ENCODE data around the gene MRPL37. TPM values are rescaled to one million over a fixed set of nuclear protein-coding genes. Genes with fewer than 3 reads are reported as not detected.

Gene MRPL37
- total RNA-seq, 1 experiment from 2014 or later: 142 TPM

DNA sequence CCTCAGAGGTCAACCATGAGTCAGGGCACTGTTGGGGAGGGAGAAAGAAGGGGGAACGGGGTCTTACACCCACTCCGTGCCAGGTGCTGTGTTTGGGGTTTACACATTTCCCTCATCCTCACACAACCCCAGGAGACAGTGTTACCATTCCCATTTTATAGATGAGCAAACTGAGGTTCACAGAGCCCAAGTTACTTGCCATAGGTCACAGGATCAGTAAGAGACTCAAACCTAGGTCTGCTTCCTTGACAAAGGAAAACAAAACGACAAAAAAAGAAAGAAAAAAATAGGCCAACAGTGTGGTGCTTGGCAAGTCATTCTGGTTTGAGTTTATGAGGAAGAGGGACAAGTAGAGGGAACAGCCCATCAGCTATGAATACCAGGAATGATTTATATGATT is 30.9 kb upstream of the MRPL37 start:
- in situ Hi-C loops (cut with HindIII; ENCODE audit: low pct_unique_long_range_greater_than_20kb, low sequenced_read_pairs): no loop called here
- no peak for DNase-seq (ENCODE audit: low read depth)

DNA sequence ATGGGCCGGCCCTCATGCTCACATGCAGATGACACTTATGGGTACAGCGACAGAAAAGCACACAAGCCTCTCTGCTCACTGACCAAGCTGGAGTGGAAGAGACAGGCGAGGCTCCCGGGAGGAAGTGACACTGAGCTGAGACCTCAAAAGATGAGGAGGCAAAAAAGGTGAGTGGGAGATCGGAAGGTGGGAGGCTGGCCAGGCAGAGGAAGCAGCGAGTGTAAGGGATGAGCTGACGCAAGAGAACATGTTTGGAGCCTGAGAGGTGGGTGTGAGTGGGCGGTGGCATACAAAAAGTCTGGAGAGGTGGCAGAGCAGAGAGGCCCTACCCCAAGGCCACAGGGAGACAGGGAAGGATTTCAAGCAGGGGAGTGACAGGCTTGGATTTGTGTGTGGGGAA is 29.0 kb upstream of the MRPL37 start:
- in situ Hi-C loops (cut with HindIII; ENCODE audit: low pct_unique_long_range_greater_than_20kb, low sequenced_read_pairs): no loop called here
- no peak for DNase-seq (ENCODE audit: low read depth)

DNA sequence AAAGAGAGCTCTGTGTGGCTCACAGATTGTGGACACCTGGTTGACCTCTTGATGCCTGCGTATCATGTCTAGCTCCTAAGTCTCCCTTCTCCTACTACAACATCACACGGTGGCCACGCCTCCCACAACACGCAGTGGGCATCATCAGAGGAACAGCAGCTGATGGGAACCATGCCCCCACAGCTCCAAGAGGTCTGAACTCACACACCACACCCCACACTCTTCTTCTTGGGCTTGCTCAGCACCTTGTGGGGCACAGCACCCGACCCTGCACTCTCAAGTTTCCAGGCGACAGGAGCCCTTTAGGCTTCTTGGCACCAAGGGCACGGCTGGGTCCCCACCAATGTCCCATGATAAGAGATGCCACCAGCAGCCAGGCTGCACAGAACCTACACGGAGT is 28.4 kb upstream of the MRPL37 start:
- no peak for DNase-seq (ENCODE audit: low read depth)
- in situ Hi-C loops (cut with HindIII; ENCODE audit: low pct_unique_long_range_greater_than_20kb, low sequenced_read_pairs): no loop called here

DNA sequence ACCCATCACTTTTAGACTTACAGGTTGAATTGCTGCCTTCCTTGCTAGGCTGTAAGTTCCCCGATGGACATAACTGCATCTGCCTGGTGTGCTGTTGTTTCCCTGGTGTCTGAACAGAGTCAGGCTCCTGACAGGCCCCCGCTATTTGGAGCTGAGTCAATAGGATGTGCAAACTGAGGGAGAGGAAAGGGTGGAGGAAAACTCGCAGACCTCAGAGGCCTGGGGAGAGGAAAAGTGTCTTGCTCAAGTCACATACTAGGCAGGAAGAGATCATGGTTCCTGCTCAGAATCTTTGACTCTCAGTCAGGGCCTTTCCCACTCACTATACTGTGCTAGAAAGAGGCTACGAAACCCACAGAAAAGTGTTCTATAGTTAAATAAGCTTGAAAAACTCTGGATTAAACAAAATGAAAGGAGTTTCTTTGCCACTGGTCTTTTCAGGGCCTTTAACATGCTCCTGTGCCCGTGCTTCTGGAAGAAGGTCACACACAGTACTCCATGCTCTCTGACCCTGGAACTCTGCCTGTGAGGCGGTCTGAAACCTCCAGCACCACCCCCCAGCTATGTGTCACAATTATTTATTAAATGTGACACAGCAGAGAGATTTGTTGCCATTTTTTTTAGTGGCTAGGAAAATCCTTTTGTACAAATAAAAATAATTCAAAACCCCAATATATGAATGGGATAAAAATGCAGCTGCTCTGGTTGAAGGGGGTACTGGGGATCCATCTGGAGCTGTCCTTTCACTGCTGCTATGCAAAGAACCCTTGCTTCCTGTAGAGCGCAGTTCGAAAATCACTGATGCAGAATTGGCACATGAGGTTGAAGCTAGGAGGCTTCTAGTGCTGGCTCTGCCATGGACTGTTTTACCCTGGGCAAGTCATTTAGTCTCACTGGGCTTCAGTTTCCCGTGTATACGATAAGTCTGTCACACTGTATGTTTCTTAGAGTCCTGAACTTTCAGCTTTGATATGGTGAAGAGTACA is 27.1 kb upstream of the MRPL37 start:
- DNase-seq (ENCODE audit: low read depth): no peak
- in situ Hi-C loops (cut with HindIII; ENCODE audit: low pct_unique_long_range_greater_than_20kb, low sequenced_read_pairs): no loop called here

DNA sequence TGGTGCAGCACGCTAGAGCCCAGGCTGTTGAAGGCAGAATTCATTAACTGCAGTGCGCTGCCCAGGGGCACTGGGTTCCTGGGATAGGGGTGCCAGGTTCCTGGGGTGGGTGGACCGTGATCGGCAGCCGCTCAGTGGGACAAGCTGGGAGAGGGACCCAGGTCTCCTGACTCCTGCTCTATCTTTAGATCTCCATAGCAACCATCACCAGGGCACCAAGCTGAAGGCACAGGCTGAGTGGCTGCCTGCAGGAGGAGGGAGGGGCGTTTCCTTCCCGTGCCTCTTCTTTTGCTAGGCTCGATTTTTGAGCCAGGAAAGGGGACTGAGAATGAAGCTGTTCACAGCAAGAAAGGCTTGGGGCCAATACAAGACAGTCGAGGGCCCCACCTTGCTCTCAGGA is 26.3 kb upstream of the MRPL37 start:
- in situ Hi-C loops (cut with HindIII; ENCODE audit: low pct_unique_long_range_greater_than_20kb, low sequenced_read_pairs): no loop called here
- no peak for DNase-seq (ENCODE audit: low read depth)

DNA sequence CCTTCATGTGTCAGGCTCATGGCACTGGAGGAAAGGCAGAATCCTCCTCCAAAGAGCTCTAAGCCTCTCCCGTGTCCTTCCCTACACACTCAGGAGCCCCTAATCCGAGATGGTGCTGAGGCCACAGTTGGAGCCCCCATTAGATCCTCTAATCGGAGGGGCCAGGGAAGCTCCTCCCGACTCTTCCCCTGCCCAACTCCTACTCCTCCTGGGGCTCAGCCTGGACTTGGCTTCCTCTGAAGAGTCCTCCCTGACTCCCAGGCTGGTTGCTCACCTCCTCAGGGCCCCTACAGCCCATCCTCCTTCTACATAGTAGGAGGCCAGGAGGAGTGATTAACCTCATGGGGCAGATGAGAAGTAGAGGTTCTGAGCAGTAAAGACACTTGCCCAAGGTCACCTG is 25.9 kb upstream of the MRPL37 start:
- DNase-seq (ENCODE audit: low read depth): no peak
- in situ Hi-C loops (cut with HindIII; ENCODE audit: low pct_unique_long_range_greater_than_20kb, low sequenced_read_pairs): no loop called here

DNA sequence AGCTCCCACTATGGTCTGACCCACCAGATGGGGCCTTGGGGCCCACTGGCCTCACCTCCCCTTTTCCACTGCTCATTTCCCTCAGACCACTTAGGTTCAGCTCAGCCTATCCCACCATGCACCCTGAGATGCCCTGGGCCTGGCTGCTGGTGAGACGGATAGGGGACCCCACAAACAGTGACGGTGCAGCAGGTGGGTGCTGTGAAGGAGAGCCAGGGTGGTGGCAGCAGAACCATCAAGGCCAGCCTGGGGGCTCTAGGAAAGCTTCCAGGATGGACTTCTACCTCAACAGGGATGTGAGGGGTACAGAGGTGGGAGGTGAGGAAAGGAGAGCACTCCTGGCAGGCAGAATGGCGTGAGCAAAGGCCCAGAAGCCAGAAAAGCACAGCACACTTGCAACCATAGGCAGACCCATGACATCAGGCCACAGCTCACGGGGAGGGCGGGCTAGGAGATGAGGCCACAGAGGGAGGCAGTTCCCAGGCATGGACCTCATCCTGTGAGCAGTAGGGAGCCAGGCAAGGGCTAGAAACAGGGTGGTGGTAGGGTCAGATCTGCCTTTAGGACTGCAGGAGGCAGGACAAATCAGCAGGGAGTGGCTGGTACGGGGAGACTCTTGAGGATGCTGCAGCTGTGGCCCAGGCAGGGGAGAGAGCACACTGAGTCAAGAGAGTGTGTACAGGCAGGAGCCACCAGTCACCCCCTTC is 23.2 kb upstream of the MRPL37 start:
- no peak for DNase-seq (ENCODE audit: low read depth)
- in situ Hi-C loops (cut with HindIII; ENCODE audit: low pct_unique_long_range_greater_than_20kb, low sequenced_read_pairs): no loop called here

DNA sequence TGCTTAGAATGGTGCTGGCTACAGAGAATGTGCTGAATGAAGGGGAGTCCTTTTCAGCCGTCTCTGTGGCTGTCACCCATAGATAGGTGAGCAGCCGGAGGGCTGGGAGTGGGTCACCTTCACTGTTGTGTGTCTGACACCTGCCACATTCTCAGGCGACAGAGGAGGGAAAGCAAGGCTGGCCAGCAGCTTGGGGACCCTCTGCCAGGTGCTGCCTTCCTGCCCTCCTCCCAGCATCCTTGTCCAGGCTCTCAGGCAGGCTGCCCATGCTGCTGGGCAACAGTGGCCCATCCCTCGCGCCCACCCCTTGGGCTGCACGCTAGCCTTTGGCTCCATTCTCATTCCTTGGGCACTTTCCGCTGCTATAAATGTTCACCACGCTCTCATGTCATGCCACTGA is 22.2 kb upstream of the MRPL37 start:
- DNase-seq (ENCODE audit: low read depth): no peak
- in situ Hi-C loops (cut with HindIII; ENCODE audit: low pct_unique_long_range_greater_than_20kb, low sequenced_read_pairs): no loop called here

DNA sequence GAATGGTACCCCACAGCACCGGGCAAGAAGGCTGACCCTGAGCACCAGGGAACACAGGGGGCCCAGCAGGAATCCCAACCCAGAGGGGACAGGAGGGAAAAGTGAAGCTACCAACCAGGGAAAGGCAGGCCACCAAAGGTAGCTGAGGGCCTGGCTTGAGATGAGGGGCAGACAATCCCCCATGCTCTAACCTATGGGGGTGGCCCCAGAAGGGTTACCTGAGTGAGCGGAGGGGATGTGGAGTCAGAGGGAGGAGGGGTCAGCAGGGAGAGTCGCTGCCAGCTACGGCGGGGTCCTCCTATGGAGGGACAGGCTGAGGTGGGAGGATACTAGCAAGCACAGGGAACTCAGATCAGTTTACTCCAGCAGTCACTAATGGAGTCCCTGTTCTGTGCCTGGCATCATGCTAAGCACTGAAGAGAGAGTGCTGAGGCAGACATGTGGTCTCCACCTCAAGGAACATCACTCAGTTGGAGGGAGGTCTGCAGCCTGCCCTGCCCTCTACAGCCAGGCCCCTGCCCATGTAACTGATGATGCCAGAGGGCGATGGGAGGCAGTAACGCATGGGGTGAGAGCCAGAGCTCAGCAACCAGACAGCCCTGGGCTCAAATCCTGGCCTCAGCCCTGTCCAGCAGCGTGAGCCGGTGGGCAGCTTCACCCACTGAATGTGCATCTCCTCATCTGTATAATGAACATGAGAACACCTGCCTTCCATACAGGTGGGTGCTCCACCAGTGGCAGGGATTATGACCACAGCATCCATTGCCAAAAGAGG is 21.5 kb upstream of the MRPL37 start:
- in situ Hi-C loops (cut with HindIII; ENCODE audit: low pct_unique_long_range_greater_than_20kb, low sequenced_read_pairs): no loop called here
- DNase-seq (ENCODE audit: low read depth): no peak

DNA sequence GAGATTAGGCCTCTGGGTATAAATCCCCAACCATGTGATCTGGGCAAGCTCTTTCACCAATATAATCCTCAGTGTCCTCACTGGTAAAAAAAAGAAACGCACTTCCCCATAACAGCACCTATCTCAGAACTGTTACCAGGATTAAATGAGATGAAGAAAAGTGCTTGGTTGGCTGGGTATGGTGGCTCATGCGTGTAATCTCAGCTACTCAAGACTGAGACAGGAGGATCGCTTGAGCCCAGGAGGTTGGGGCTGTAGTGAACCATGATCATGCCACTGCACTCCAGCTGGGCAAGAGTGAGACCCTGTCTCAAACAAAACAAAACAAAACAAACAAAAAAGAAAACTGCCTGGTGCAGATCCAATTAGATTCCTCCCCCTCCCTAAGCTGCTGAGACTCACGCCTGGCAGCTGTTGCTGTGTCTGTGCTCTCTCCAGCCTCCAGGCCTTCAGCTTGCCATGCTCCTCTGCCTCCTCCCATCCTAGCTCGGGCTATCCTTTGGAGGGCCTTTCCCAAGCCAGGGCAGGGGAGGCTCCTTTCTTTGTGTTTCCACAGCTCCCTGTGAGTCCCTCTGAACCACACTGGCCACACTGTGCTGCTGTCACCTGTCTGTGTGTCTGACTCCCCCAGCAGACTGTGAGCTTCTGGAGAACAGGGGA is 19.1 kb upstream of the MRPL37 start:
- no peak for DNase-seq (ENCODE audit: low read depth)
- in situ Hi-C loops (cut with HindIII; ENCODE audit: low pct_unique_long_range_greater_than_20kb, low sequenced_read_pairs): no loop called here

DNA sequence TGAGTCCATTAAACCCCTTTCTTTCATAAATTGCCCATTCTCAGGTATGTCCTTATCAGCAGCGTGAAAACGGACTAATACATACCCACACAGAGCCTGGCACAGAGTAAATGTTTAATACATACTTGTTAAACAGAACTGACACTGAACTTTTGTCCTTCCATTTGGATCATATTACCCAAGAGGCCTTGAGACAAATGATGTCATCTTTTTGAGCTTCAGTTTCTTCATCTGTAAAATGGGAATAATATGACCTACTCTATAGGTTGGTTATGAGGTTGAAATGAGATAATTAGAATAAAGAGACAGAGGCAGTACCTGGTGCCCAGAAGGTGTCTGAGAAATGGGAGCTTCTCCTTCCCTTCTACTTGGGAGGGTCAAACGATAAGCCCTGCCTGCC is 13.9 kb upstream of the MRPL37 start:
- no peak for DNase-seq (ENCODE audit: low read depth)
- in situ Hi-C loops (cut with HindIII; ENCODE audit: low pct_unique_long_range_greater_than_20kb, low sequenced_read_pairs): no loop called here

DNA sequence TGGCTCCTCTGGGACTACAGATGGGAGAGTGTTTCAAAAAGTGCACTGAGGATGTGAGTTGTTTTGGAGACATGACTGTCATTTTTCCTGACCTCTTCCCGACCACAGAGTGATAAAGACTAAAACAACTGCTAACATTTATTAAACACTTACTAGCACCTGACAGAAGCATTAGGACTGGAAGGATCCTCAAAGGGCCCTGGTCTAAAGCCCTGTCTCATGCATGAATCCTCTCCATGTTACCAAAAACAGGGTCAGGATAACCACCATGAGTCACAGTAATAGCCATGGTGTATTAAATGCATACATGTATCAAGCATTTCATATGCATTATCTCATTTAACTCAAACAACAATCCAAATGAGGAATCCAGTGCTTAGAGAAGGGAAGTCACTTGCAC is 11.7 kb upstream of the MRPL37 start:
- DNase-seq (ENCODE audit: low read depth): no peak
- in situ Hi-C loops (cut with HindIII; ENCODE audit: low pct_unique_long_range_greater_than_20kb, low sequenced_read_pairs): no loop called here

DNA sequence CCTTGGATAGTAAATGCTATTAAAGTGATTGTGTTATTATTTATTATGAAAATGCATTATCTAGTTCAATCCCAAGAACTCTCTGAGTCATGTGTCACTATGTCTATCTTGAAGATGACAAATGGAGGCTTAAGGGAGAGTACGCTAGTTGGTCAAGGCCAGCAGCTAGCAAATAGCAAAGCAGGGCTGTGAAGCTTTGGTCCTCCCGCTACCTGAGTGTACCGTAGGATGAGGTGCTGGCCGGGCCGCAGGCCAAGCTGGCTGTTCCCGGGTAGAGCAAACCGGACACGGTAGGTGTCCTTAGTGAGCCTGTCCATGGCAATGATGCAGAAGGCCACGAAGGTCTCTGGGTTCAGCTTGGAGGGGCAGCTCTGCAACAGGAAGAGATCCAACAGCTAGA is 9.4 kb upstream of the MRPL37 start:
- no peak for DNase-seq (ENCODE audit: low read depth)
- in situ Hi-C loops (cut with HindIII; ENCODE audit: low pct_unique_long_range_greater_than_20kb, low sequenced_read_pairs): no loop called here

DNA sequence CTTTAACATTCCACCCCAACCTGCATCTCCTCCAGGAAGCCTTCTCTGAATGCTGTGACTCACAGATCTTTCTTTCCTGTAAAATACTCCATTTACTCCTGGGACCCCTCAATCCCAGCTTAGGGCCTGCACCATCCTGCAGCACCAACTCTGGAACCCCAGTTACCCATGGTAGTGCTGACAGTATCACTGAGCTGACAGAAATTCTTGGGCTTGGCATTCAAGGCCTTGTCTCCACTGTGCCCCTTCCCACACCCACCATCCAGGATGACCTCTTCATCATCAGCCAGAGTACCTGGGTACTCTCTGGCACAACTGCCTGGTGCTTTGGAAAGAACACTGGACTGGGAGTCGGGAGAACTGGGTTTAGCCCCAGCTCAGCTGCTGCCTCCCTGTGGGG is 8.4 kb upstream of the MRPL37 start:
- no peak for DNase-seq (ENCODE audit: low read depth)
- in situ Hi-C loops (cut with HindIII; ENCODE audit: low pct_unique_long_range_greater_than_20kb, low sequenced_read_pairs): no loop called here

DNA sequence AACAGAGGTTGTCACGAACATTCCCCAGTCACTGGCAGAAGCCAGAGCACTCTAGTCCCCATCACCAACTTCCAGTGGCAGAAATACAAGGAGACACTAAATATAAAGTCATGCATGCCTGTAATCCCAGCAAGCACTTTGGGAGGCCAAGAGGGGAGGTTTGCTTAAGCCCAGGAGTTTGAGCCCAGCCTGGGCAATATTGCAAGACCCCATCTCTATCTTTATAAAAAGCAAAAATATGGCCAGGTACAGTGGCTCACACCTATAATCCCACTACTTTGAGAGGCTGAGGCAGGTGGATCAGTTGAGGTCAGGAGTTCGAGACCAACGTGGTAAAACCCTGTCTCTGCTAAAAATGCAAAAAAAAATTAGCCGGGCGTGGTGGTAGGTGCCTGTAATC is 6.5 kb upstream of the MRPL37 start:
- in situ Hi-C loops (cut with HindIII; ENCODE audit: low pct_unique_long_range_greater_than_20kb, low sequenced_read_pairs): no loop called here
- DNase-seq (ENCODE audit: low read depth): no peak

DNA sequence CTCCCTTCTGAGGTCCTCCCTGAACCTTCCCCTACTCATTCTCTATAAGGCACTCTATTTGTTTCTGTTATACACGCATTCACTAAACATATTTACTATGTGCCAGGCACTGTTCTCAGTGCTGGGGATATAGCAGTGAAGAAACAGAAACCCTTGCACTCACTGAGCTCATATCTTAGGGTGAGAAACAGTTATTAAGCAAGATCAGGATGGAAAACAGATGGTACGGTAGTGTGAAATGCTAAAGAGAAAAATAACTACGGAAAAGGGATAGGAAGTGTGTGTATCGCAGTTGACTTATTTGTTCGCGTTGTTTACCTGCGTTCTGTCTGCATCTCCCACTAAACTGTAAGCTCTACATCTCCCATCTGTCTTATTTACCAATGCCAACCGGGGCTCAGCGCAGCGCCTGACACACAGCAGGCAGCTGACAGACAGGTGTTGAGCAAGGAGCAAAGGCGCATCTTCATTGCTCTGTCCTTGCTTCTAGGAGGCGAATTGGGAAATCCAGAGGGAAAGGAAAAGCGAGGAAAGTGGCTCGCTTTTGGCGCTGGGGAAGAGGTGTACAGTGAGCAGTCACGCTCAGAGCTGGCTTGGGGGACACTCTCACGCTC is 709 bp upstream of the MRPL37 start:
- DNase-seq (ENCODE audit: low read depth): no peak

DNA sequence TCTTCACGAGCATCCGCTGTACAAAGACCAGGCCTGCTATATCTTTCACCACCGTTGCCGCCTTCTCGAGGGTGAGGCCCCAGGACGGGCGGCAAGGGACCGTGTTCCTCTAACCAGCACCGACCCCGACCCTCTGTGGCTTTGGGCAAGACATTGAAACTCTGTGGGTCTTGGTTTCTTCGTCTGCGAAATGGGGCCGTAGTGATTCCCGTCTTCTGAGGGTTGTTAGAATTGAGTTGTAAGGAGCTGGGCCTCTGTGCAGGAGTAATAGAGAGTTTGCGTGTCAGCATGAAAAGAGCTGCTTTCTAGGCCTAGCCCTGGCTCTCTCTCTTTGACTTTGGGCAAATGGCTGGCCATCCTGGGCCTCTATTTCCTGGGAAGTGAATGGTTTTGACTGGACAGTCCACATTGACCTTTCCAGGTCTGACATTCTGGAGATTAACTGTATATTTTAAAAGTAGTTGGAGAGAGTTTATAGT is 591 bp downstream of the MRPL37 start:
- in situ Hi-C loops (cut with HindIII; ENCODE audit: low pct_unique_long_range_greater_than_20kb, low sequenced_read_pairs): no loop called here
- DNase-seq (ENCODE audit: low read depth): no peak

More for the DNA sequence above, 709 bp upstream of the MRPL37 start:
- in situ Hi-C loops (cut with HindIII; ENCODE audit: low pct_unique_long_range_greater_than_20kb, low sequenced_read_pairs): no loop called here

DNA sequence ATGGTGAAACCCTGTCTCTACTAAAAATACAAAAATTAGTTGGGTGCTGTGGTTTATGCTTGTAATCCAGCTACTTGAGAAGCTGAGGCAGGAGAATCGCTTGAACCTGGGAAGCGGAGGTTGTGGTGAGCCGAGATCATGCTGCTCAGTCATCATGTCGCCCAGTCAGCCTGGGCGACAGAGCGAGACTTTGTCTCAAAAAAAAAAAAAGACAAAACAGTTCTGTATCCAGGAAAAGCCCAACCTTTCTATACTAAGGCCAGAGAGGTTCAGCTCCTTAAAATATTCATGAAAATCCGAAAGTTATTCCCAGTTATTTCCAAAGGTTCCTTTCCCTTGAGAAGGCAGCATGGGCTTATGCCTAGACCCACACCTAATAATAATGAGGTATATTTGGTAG is 4.2 kb downstream of the MRPL37 start:
- in situ Hi-C loops (cut with HindIII; ENCODE audit: low pct_unique_long_range_greater_than_20kb, low sequenced_read_pairs): no loop called here
- DNase-seq (ENCODE audit: low read depth): peak; percentile 61

Measured in Caki2 (cell line).